Neural crest cell (in vitro differentiated cells): Measurements from ENCODE around the gene TRIM22. TPM values are rescaled to one million over a fixed set of nuclear protein-coding genes. Genes with fewer than 3 reads are reported as not detected.
"Not testable (repeated sequence)": the region's sequence is repeated elsewhere in the genome, so short reads cannot be mapped to it uniquely, and the experiment has no call there.

Source experiments
- DNase-seq: peaks from one replicate; pipeline ENCODE4 v3.0.0; 2021; ENCODE audit warnings: low read depth, mixed read lengths, low spot score
- H3K27ac Mint-ChIP-seq: one replicate; pipeline ENCODE4 v1.8.0; 2021; ENCODE audit warnings: mild to moderate bottlenecking, mixed read lengths; ENCODE audit not compliant: unreplicated experiment
- H3K27me3 Mint-ChIP-seq: 2 replicates; pipeline ENCODE4 v1.8.0; 2021; ENCODE audit warnings: low read depth, mild to moderate bottlenecking, mixed read lengths
- H3K36me3 Mint-ChIP-seq: 2 replicates; pipeline ENCODE4 v1.8.0; 2021; ENCODE audit warnings: low read depth, mild to moderate bottlenecking, mixed read lengths
- H3K4me1 Mint-ChIP-seq: 2 replicates; pipeline ENCODE4 v1.8.0; 2021; ENCODE audit warnings: mixed read lengths
- H3K4me3 Mint-ChIP-seq: one replicate; pipeline ENCODE4 v1.8.0; 2021; ENCODE audit warnings: mild to moderate bottlenecking, mixed read lengths
- H3K9me3 Mint-ChIP-seq: 2 replicates; pipeline ENCODE4 v1.8.0; 2021; ENCODE audit warnings: mixed read lengths
- CTCF ChIP-seq: fragments of 200-600 bp; sonication (generic); conservative IDR thresholded peaks from 2 replicates; pipeline ENCODE4 v1.5.0; 2021; ENCODE audit warnings: antibody characterized with exemption, mild to moderate bottlenecking
- total RNA-seq: library from RNA; stranded (reverse); gene quantifications from 2 replicates; pipeline ENCODE4 v1.2.1, GENCODE V29; 2021

Gene TRIM22
- total RNA-seq, 1 donor from 2014 or later, result 3.1 TPM

GRCh38 chr11:5671831-5672230, 17.8 kb upstream of the TRIM22 start:
- Mint-ChIP-seq H3K27me3 (no peaks in the 10 kb centered on the region), H3K27ac (no peak overlapping the region), H3K36me3 (peaks cover 40% of the 10 kb centered on the region), H3K4me3 (no peak overlapping the region), H3K4me1 (no peaks in the 10 kb centered on the region), H3K9me3 (peaks cover 4% of the 10 kb centered on the region)
- TF ChIP-seq CTCF, result no peak
- no peak for DNase-seq

- H3K27me3 Mint-ChIP-seq, result no peaks in the 10 kb centered on the region
Observed at GRCh38 chr11:5674391-5674790, 15.2 kb upstream of the TRIM22 start.

GRCh38 chr11:5679811-5680210, 9.8 kb upstream of the TRIM22 start:
- peaks cover 3% of the 10 kb centered on the region for H3K9me3 Mint-ChIP-seq
- DNase-seq, result no peak
- no peak for TF ChIP-seq CTCF
- H3K27ac Mint-ChIP-seq, result no peak overlapping the region
- H3K36me3 Mint-ChIP-seq, result peaks cover 54% of the 10 kb centered on the region
- no peaks in the 10 kb centered on the region for H3K27me3 Mint-ChIP-seq
- peaks cover 16% of the 10 kb centered on the region for H3K4me1 Mint-ChIP-seq
- H3K4me3 Mint-ChIP-seq, result no peak overlapping the region

More at GRCh38 chr11:5674391-5674790, 15.2 kb upstream of the TRIM22 start:
- Mint-ChIP-seq H3K36me3 (peaks cover 47% of the 10 kb centered on the region), H3K4me1 (no peaks in the 10 kb centered on the region), H3K4me3 (no peak overlapping the region), H3K27ac (no peak overlapping the region), H3K9me3 (peaks cover 4% of the 10 kb centered on the region)
- no peak for DNase-seq
- TF ChIP-seq CTCF, result no peak

- H3K36me3 Mint-ChIP-seq, result peaks cover 49% of the 10 kb centered on the region
- not testable (repeated sequence) for H3K4me3 Mint-ChIP-seq, DNase-seq, H3K9me3 Mint-ChIP-seq, H3K27me3 Mint-ChIP-seq, H3K27ac Mint-ChIP-seq
- H3K4me1 Mint-ChIP-seq, result peaks cover 25% of the 10 kb centered on the region
Observed at GRCh38 chr11:5682890-5683441, 6.6 kb upstream of the TRIM22 start.

- Mint-ChIP-seq H3K36me3 (peaks cover 42% of the 10 kb centered on the region), H3K4me3 (peak overlapping the region; percentile 96), H3K4me1 (peaks cover 25% of the 10 kb centered on the region), H3K27ac (peak overlapping the region; percentile 100)
- H3K27me3 Mint-ChIP-seq, H3K9me3 Mint-ChIP-seq, DNase-seq: not testable (repeated sequence)
Observed at GRCh38 chr11:5683620-5684019, 6.0 kb upstream of the TRIM22 start.

- H3K27me3 Mint-ChIP-seq, result no peaks in the 10 kb centered on the region
- H3K4me1 Mint-ChIP-seq, result peaks cover 25% of the 10 kb centered on the region
- peak overlapping the region; percentile 96 for H3K4me3 Mint-ChIP-seq
- no peak for TF ChIP-seq CTCF
- H3K27ac Mint-ChIP-seq, result peak overlapping the region; percentile 100
- peaks cover 37% of the 10 kb centered on the region for H3K36me3 Mint-ChIP-seq
- H3K9me3 Mint-ChIP-seq, result peaks cover 3% of the 10 kb centered on the region
- DNase-seq, result no peak
Observed at GRCh38 chr11:5684036-5684645, 5.4 kb upstream of the TRIM22 start.
